LNCAP (cell line): ENCODE measurements around the gene STK32B.

ENCODE experiments used
- TF ChIP-seq, protein P1 (sequence below): fragments of 450-650 bp; IDR thresholded peaks from 2 replicates; pipeline ENCODE4 v1.5.1; 2017; ENCODE audit warnings: mild to moderate bottlenecking

STK32B gene

DNA sequence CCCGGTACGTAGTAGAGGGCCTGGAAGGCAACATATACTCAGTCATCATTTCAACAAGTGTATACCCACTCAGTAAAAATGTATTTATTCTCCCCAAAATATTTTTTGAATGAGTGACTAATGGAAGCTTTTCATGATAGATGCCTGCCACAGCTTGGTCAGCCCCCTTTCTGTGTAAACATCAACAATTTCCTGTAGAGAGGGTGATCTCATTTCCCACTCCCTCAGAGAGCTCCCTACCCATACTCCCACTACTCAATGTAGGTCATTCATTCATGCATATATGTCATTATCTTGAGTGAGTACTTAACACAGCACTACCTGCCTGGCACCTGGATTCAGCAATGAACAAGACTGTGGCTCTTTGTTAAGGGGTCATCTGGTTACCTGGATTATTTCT, 81.9 kb downstream of the STK32B start:
- TF ChIP-seq, protein P1, sequence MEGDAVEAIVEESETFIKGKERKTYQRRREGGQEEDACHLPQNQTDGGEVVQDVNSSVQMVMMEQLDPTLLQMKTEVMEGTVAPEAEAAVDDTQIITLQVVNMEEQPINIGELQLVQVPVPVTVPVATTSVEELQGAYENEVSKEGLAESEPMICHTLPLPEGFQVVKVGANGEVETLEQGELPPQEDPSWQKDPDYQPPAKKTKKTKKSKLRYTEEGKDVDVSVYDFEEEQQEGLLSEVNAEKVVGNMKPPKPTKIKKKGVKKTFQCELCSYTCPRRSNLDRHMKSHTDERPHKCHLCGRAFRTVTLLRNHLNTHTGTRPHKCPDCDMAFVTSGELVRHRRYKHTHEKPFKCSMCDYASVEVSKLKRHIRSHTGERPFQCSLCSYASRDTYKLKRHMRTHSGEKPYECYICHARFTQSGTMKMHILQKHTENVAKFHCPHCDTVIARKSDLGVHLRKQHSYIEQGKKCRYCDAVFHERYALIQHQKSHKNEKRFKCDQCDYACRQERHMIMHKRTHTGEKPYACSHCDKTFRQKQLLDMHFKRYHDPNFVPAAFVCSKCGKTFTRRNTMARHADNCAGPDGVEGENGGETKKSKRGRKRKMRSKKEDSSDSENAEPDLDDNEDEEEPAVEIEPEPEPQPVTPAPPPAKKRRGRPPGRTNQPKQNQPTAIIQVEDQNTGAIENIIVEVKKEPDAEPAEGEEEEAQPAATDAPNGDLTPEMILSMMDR = no peak

DNA sequence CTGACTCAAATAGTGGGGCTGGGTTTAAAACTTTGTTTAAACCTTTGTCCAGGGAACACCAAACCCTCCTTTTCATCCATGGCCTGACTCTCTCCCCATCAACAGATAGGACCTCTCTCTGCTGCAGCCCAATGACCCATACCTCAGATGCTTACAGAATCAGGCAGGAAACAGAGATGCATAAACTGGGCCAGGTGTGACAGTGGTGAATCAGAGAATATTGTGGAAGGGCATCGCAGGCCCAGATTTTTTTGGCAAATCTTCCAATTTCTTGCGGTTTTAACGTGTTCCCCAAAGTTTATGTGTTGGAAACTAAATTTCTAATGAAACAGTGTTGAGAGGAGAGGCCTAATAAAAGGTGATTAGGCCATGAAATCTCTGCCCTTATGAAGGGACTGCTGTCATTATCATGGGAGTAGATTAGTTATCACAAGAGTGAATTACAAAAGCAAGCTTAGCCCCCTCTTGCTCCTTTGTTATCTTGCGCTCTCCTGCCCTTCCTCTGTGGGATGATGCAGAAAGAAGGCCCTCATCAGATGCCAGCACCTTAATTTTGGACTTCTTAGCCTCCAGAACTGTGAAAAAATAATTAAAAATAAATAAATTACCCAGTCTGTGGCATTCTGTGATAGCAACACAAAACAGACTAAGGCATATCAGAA, 82.8 kb downstream of the STK32B start:
- TF ChIP-seq, protein P1 = no peak

DNA sequence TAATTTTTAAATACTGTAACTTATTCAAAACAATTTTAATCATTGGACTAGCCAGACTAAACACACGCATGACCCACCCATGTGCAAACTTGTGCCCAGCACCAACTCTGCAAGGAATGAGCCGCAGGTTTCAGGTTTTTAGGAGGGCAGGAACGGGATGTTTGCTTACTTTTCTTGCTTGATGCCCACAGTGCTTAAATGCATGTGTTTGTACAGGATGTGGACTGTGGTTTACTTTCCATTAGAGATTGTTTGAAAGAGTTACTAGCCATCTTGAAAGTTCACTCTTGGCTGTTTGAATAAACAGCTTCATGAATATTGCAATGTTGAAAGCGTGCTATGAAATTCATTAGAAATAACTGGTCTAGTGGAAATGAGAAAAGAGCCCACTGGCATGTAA, 83.3 kb downstream of the STK32B start:
- TF ChIP-seq, protein P1 = no peak

DNA sequence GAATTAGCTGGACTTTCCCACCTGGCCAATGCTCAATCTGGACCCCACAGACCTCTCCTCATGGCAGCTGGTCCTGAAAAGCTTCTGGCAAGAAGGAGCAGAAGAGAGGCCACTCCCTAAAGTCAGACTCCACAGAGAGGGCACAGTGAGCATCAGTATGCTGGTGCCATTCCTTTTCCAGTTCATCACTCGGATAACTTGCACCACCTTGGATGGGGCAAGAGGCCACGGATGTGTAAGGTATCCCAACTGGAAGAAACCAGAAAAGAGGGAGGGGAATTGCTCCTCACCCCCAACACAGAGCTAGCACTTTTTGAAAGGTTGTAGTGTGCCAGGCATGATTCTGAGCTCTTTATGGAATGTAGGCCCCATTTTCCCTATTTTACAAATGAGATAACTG, 85.9 kb downstream of the STK32B start:
- TF ChIP-seq, protein P1 = no peak

DNA sequence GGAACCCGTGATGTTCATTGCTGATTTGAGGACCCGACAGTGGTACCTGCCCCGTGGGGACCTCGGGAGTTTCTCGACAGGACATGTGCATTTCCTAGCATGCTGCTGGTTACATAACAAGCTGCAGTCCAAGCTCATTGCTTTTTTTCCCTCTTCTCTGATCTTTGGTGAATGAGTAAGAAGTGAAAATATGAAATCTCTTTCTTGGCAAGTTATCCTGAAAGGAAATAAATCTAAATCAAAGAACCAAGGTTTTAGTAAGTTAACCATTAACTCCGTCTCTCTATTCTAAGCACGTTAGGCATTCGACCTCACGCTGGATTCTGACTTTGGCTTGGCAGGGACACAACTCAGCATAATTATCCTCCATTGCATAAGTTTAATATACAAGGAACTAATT, 86.6 kb downstream of the STK32B start:
- TF ChIP-seq, protein P1 = no peak

DNA sequence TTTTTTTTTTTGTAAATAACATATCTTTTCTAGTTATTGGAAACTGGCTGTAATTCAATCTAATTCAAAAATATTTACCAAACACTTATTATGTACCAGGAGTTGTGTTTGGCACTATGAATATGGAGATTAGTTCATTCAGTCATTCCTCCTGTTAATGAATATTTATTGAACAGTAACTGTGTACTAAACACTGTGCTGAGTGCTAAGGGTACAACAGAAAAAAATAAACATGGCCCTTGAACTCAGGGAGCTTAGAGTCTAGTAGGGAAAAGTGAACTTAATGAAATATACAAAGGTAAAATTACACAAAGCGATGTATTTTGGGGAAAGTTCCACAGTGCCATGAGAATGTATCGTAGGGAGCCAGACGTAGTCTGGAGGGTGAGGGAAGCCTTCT, 87.1 kb downstream of the STK32B start:
- TF ChIP-seq, protein P1 = no peak

DNA sequence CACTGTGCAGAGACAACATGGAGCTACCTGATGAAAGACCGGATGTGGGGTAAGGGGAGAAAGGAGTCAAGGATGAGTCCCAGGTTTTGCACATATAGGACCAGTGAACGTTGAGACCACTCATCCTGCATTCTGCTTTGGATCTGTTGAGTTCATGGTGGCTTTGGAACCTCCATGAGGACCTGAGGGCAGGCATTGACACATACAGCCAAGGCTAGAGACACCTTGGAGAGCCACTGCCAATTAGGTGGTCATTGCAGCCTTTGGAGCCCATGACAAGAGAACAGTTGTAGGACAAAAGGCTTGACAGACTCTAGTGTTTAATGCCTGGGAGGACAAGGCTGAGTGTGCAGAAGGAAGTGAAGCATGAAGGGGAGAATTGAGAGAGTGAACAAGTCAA, 87.9 kb downstream of the STK32B start:
- TF ChIP-seq, protein P1 = no peak

DNA sequence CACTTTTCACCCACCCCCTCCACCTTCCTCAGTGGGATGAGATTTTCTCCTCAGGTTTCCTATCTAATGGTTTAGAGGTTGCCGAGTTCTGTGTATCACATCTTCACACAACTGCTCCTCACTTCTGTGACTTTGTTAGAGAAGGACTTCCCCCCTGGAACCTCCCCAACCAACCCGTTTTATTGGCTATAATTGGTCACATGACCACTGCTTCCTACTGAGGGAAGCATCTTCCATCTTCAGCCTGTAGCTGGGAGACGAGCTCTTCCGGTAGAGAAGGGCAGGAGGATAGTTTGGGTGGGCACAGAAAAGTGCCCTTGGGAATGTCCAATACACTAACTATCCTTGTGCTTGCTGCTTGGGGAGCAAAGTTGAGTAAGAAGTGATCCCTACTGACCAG, 90.5 kb downstream of the STK32B start:
- TF ChIP-seq, protein P1 = no peak
